Measurements from ENCODE around the gene LYRM9.
"Not testable (repeated sequence)": the region's sequence is repeated elsewhere in the genome, so short reads cannot be mapped to it uniquely, and the experiment has no call there.

LYRM9 gene

GRCh38 chr17:27838607-27839006 is 54.6 kb downstream of the LYRM9 start:
- H3K36me3 ChIP-seq (ENCODE audit: low read depth); DNase-seq (ENCODE audit: low spot score); H3K4me1 ChIP-seq (ENCODE audit: insufficient read depth, poor library complexity, severe bottlenecking); H3K9me3 ChIP-seq (ENCODE audit: severe bottlenecking); H3K27me3 ChIP-seq (ENCODE audit: insufficient read depth, poor library complexity, severe bottlenecking); H3K4me3 ChIP-seq (ENCODE audit: severe bottlenecking); H3K27ac ChIP-seq (ENCODE audit: poor library complexity, severe bottlenecking); ATAC-seq (ENCODE audit: low read depth): not testable (repeated sequence)

- not testable (repeated sequence) for H3K27me3 ChIP-seq (ENCODE audit: insufficient read depth, poor library complexity, severe bottlenecking); ATAC-seq (ENCODE audit: low read depth); H3K36me3 ChIP-seq (ENCODE audit: low read depth); H3K4me1 ChIP-seq (ENCODE audit: insufficient read depth, poor library complexity, severe bottlenecking); H3K4me3 ChIP-seq (ENCODE audit: severe bottlenecking); H3K27ac ChIP-seq (ENCODE audit: poor library complexity, severe bottlenecking); H3K9me3 ChIP-seq (ENCODE audit: severe bottlenecking); DNase-seq (ENCODE audit: low spot score)
These were observed 55.4 kb downstream of the LYRM9 start for GRCh38 chr17:27837769-27838168.

- no peaks in the 10 kb centered on the region for H3K27me3 ChIP-seq (ENCODE audit: insufficient read depth, poor library complexity, severe bottlenecking)
These were observed 56.5 kb downstream of the LYRM9 start for GRCh38 chr17:27836651-27837050.

GRCh38 chr17:27834571-27834970 is 58.6 kb downstream of the LYRM9 start:
- no peak overlapping the region for H3K4me3 ChIP-seq (ENCODE audit: severe bottlenecking)
- TF ChIP-seq CTCF (IDR thresholded peaks at IDR 0.05; ENCODE audit: poor library complexity, severe bottlenecking): no peak

More at GRCh38 chr17:27836651-27837050, 56.5 kb downstream of the LYRM9 start:
- no peak overlapping the region for H3K4me3 ChIP-seq (ENCODE audit: severe bottlenecking)
- ATAC-seq (ENCODE audit: low read depth): no peak
- H3K36me3 ChIP-seq (ENCODE audit: low read depth): no peaks in the 10 kb centered on the region
- no peaks in the 10 kb centered on the region for H3K9me3 ChIP-seq (ENCODE audit: severe bottlenecking)
- H3K4me1 ChIP-seq (ENCODE audit: insufficient read depth, poor library complexity, severe bottlenecking): peaks cover 3% of the 10 kb centered on the region
- no peak overlapping the region for H3K27ac ChIP-seq (ENCODE audit: poor library complexity, severe bottlenecking)
- DNase-seq (ENCODE audit: low spot score): no peak
- no peak for TF ChIP-seq CTCF (IDR thresholded peaks at IDR 0.05; ENCODE audit: poor library complexity, severe bottlenecking)

GRCh38 chr17:27832831-27833230 is 60.3 kb downstream of the LYRM9 start:
- Histone ChIP-seq H3K36me3 (ENCODE audit: low read depth) (no peaks in the 10 kb centered on the region), H3K4me1 (ENCODE audit: insufficient read depth, poor library complexity, severe bottlenecking) (peaks cover 3% of the 10 kb centered on the region), H3K9me3 (ENCODE audit: severe bottlenecking) (no peaks in the 10 kb centered on the region), H3K27ac (ENCODE audit: poor library complexity, severe bottlenecking) (no peak overlapping the region), H3K4me3 (ENCODE audit: severe bottlenecking) (no peak overlapping the region), H3K27me3 (ENCODE audit: insufficient read depth, poor library complexity, severe bottlenecking) (no peaks in the 10 kb centered on the region)
- ATAC-seq (ENCODE audit: low read depth): no peak
- no peak for DNase-seq (ENCODE audit: low spot score)
- no peak for TF ChIP-seq CTCF (IDR thresholded peaks at IDR 0.05; ENCODE audit: poor library complexity, severe bottlenecking)

More at GRCh38 chr17:27834571-27834970, 58.6 kb downstream of the LYRM9 start:
- no peak for DNase-seq (ENCODE audit: low spot score)
- no peaks in the 10 kb centered on the region for H3K4me1 ChIP-seq (ENCODE audit: insufficient read depth, poor library complexity, severe bottlenecking)
- ATAC-seq (ENCODE audit: low read depth): peak; percentile 45; the same call in 1 of the 3 replicates
- no peaks in the 10 kb centered on the region for H3K36me3 ChIP-seq (ENCODE audit: low read depth)
- H3K27ac ChIP-seq (ENCODE audit: poor library complexity, severe bottlenecking): no peak overlapping the region
- no peaks in the 10 kb centered on the region for H3K9me3 ChIP-seq (ENCODE audit: severe bottlenecking)
- H3K27me3 ChIP-seq (ENCODE audit: insufficient read depth, poor library complexity, severe bottlenecking): no peaks in the 10 kb centered on the region

- not testable (repeated sequence) for H3K27me3 ChIP-seq (ENCODE audit: insufficient read depth, poor library complexity, severe bottlenecking); DNase-seq (ENCODE audit: low spot score); H3K27ac ChIP-seq (ENCODE audit: poor library complexity, severe bottlenecking); H3K36me3 ChIP-seq (ENCODE audit: low read depth); H3K4me3 ChIP-seq (ENCODE audit: severe bottlenecking); H3K9me3 ChIP-seq (ENCODE audit: severe bottlenecking); H3K4me1 ChIP-seq (ENCODE audit: insufficient read depth, poor library complexity, severe bottlenecking)
- ATAC-seq (ENCODE audit: low read depth): peak; percentile 60; the same call in 2 of the 3 replicates
These were observed 63.3 kb downstream of the LYRM9 start for GRCh38 chr17:27829888-27830287.

GRCh38 chr17:27829143-27829711 is 63.9 kb downstream of the LYRM9 start:
- DNase-seq (ENCODE audit: low spot score); H3K36me3 ChIP-seq (ENCODE audit: low read depth); H3K4me1 ChIP-seq (ENCODE audit: insufficient read depth, poor library complexity, severe bottlenecking); H3K4me3 ChIP-seq (ENCODE audit: severe bottlenecking); H3K27ac ChIP-seq (ENCODE audit: poor library complexity, severe bottlenecking); H3K27me3 ChIP-seq (ENCODE audit: insufficient read depth, poor library complexity, severe bottlenecking); H3K9me3 ChIP-seq (ENCODE audit: severe bottlenecking): not testable (repeated sequence)
- ATAC-seq (ENCODE audit: low read depth): peak; percentile 93

All from RWPE2 (cell line).